Measurements from ENCODE around the gene PLAA.

The PLAA gene

GRCh38 chr9:26946753-26947727, at the start of gene PLAA:
Gene PLAA (minus strand): TSS chr9:26947242. CDS start chr9:26947045, 197 bp downstream.
- TF ChIP-seq CTCF (IDR thresholded peaks at IDR 0.05; ENCODE audit: borderline replicate concordance, insufficient read depth, low read depth, low read length) = 0 out of 2 replicates have a peak, but pooled peaks have one; percentile 15

GRCh38 chr9:26995810-26996209, 48.8 kb upstream of the PLAA start:
- H3K4me3 ChIP-seq (ENCODE audit: low read depth, low read length) = no peak overlapping the region
- no peak for TF ChIP-seq CTCF (IDR thresholded peaks at IDR 0.05; ENCODE audit: borderline replicate concordance, insufficient read depth, low read depth, low read length)

More at GRCh38 chr9:26946753-26947727, at the start of gene PLAA:
- peak within 1 kb of the TSS; percentile 84 for H3K4me3 ChIP-seq (ENCODE audit: low read depth, low read length)

GRCh38 chr9:26983340-26983739, 36.3 kb upstream of the PLAA start:
- no peak overlapping the region for H3K4me3 ChIP-seq (ENCODE audit: low read depth, low read length)

GRCh38 chr9:26975728-26976707, 29.0 kb upstream of the PLAA start:
- no peak overlapping the region for H3K4me3 ChIP-seq (ENCODE audit: low read depth, low read length)
- TF ChIP-seq CTCF (IDR thresholded peaks at IDR 0.05; ENCODE audit: borderline replicate concordance, insufficient read depth, low read depth, low read length) = 0 out of 2 replicates have a peak, but pooled peaks have one; percentile 7

More at GRCh38 chr9:26983340-26983739, 36.3 kb upstream of the PLAA start:
- no peak for TF ChIP-seq CTCF (IDR thresholded peaks at IDR 0.05; ENCODE audit: borderline replicate concordance, insufficient read depth, low read depth, low read length)

- no peak for TF ChIP-seq CTCF (IDR thresholded peaks at IDR 0.05; ENCODE audit: borderline replicate concordance, insufficient read depth, low read depth, low read length)
- no peak overlapping the region for H3K4me3 ChIP-seq (ENCODE audit: low read depth, low read length)
Measured at GRCh38 chr9:26974927-26975326, 27.9 kb upstream of the PLAA start.

- H3K4me3 ChIP-seq (ENCODE audit: low read depth, low read length) = no peak overlapping the region
- TF ChIP-seq CTCF (IDR thresholded peaks at IDR 0.05; ENCODE audit: borderline replicate concordance, insufficient read depth, low read depth, low read length) = no peak
Measured at GRCh38 chr9:26973989-26974388, 26.9 kb upstream of the PLAA start.

Data from GM12875 (cell line).